IMR-90 (cell line): ENCODE results near the gene GFAP. TPM values are rescaled to one million over a fixed set of nuclear protein-coding genes. Genes with fewer than 3 reads are reported as not detected.

Experiments used
- ATAC-seq: fragments of 200-7000 bp; cut with Tn5 transposase; 2 replicates; pipeline ENCODE4 v1.9.1; 2020; ENCODE audit warnings: low read depth, mild to moderate bottlenecking, moderate library complexity
- BruUV-seq: library from RNA; stranded (reverse); fragments of 400-500 nt; replicated peaks from 2 replicates; lab custom pipeline; 2021; lab: Mats Ljungman, UMichigan
- CTCF ChIA-PET: fragments of 300-600 bp; formaldehyde crosslinking; extraction: SDS; loops from one replicate; lab custom pipeline; 2021; ENCODE audit warnings: antibody characterized with exemption; lab: Yijun Ruan, JAX
- POLR2A ChIA-PET: fragments of 300-600 bp; sonication (Branson Sonifier 250); formaldehyde crosslinking; loops from one replicate; lab custom pipeline; 2022; ENCODE audit warnings: antibody characterized with exemption; ENCODE audit not compliant: unreplicated experiment; lab: Charles Lee
- DNase-seq: peaks from one replicate; pipeline ENCODE4 v3.0.0; 2013
- H2AFZ ChIP-seq: replicated peaks from 2 replicates; pipeline ENCODE3; 2013; ENCODE audit warnings: low read length, mild to moderate bottlenecking; ENCODE audit not compliant: poor library complexity
- H2AK5ac ChIP-seq: 2 replicates; pipeline ENCODE4 v1.6.1; 2013; ENCODE audit warnings: low read depth, low read length, inconsistent platforms
- H2AK9ac ChIP-seq: replicated peaks from 2 replicates; pipeline ENCODE3; 2013; ENCODE audit warnings: mild to moderate bottlenecking, low read depth, low read length, moderate library complexity; ENCODE audit not compliant: poor library complexity
- H2BK120ac ChIP-seq: 2 replicates; pipeline ENCODE4 v1.6.1; 2013; ENCODE audit warnings: low read depth, low read length, inconsistent platforms
- H2BK15ac ChIP-seq: 3 replicates; pipeline ENCODE4 v1.6.1; 2013; ENCODE audit warnings: low read depth, low read length, inconsistent platforms
- H2BK20ac ChIP-seq: 2 replicates; pipeline ENCODE4 v1.6.1; 2013; ENCODE audit warnings: low read depth, mild to moderate bottlenecking, inconsistent platforms, low read length, moderate library complexity
- H2BK5ac ChIP-seq: 2 replicates; pipeline ENCODE4 v1.6.1; 2013; ENCODE audit warnings: mild to moderate bottlenecking, low read depth, low read length, inconsistent platforms; ENCODE audit not compliant: poor library complexity, severe bottlenecking
- H3K14ac ChIP-seq: replicated peaks from 2 replicates; pipeline ENCODE4 v1.6.1; 2013; ENCODE audit warnings: low read depth, low read length, inconsistent platforms
- H3K18ac ChIP-seq: 2 replicates; pipeline ENCODE4 v1.6.1; 2013; ENCODE audit warnings: low read depth, low read length, control low read depth
- H3K23ac ChIP-seq: 2 replicates; pipeline ENCODE4 v1.6.1; 2013; ENCODE audit warnings: low read depth, low read length, inconsistent platforms
- H3K27ac ChIP-seq: 2 replicates; pipeline ENCODE4 v1.5.1; 2013; ENCODE audit warnings: mild to moderate bottlenecking, control low read depth, low read length; ENCODE audit not compliant: insufficient read depth
- H3K27me3 ChIP-seq: 2 replicates; pipeline ENCODE4 v1.6.1; 2013; ENCODE audit warnings: low read length; ENCODE audit not compliant: control insufficient read depth, insufficient read depth
- H3K36me3 ChIP-seq: 2 replicates; pipeline ENCODE4 v1.6.1; 2013; ENCODE audit warnings: low read length, mixed read lengths; ENCODE audit not compliant: control insufficient read depth, insufficient read depth
- H3K4ac ChIP-seq: 2 replicates; pipeline ENCODE4 v1.6.1; 2013; ENCODE audit warnings: low read depth, low read length, inconsistent platforms
- H3K4me1 ChIP-seq: 2 replicates; pipeline ENCODE4 v1.6.1; 2013; ENCODE audit warnings: low read length, mixed read lengths; ENCODE audit not compliant: control insufficient read depth, insufficient read depth
- H3K4me2 ChIP-seq: 2 replicates; pipeline ENCODE4 v1.6.1; 2013; ENCODE audit warnings: low read depth, mild to moderate bottlenecking, control low read depth, low read length, moderate library complexity
- H3K4me3 ChIP-seq: 2 replicates; pipeline ENCODE4 v1.5.1; 2013; ENCODE audit warnings: low read depth, mild to moderate bottlenecking, control low read depth, low read length, moderate library complexity; ENCODE audit not compliant: insufficient read depth
- H3K56ac ChIP-seq: 2 replicates; pipeline ENCODE4 v1.6.1; 2013; ENCODE audit warnings: low read length, inconsistent platforms; ENCODE audit not compliant: insufficient read depth; ENCODE audit errors: extremely low read depth
- H3K79me1 ChIP-seq, 2 experiments: 2 replicates each; pipeline ENCODE4 v1.6.1; 2013; ENCODE audit warnings: low read length in 2 of 2, inconsistent platforms in 1 of 2, low read depth in 1 of 2
- H3K9ac ChIP-seq: 2 replicates; pipeline ENCODE4 v1.6.1; 2013; ENCODE audit warnings: low read depth, low read length, control low read depth
- H3K9me1 ChIP-seq: 2 replicates; pipeline ENCODE4 v1.6.1; 2013; ENCODE audit warnings: low read length, inconsistent platforms; ENCODE audit not compliant: insufficient read depth
- H3K9me3 ChIP-seq: 2 replicates; pipeline ENCODE4 v1.6.1; 2013; ENCODE audit warnings: low read length; ENCODE audit not compliant: control insufficient read depth, insufficient read depth
- H4K20me1 ChIP-seq: 2 replicates; pipeline ENCODE4 v1.6.1; 2013; ENCODE audit warnings: low read length, inconsistent platforms; ENCODE audit not compliant: insufficient read depth
- H4K5ac ChIP-seq: 2 replicates; pipeline ENCODE4 v1.6.1; 2013; ENCODE audit warnings: mild to moderate bottlenecking, low read depth, low read length, control low read depth
- H4K8ac ChIP-seq, 2 experiments: 2 replicates each; pipeline ENCODE4 v1.6.1; 2013; ENCODE audit warnings: low read depth in 2 of 2, low read length in 2 of 2, control low read depth in 1 of 2, inconsistent platforms in 1 of 2
- H4K91ac ChIP-seq: 2 replicates; pipeline ENCODE4 v1.6.1; 2013; ENCODE audit warnings: low read depth, low read length, inconsistent platforms; ENCODE audit not compliant: insufficient read depth
- BHLHE40 ChIP-seq: fragments of 150-350 bp; IDR thresholded peaks from 2 replicates; pipeline ENCODE4 v1.6.1; 2016; ENCODE audit warnings: mild to moderate bottlenecking, low read depth, low read length
- CEBPB ChIP-seq: IDR thresholded peaks from 2 replicates; pipeline ENCODE4 v1.6.1; 2012; ENCODE audit warnings: low read depth, low read length, improper control_type of control experiment
- ELK1 ChIP-seq: fragments of 150-350 bp; IDR thresholded peaks from 2 replicates; pipeline ENCODE4 v1.6.1; 2016; ENCODE audit warnings: low read depth, mild to moderate bottlenecking, low read length, moderate library complexity, borderline replicate concordance
- FOS ChIP-seq: fragments of 150-350 bp; IDR thresholded peaks from 2 replicates; pipeline ENCODE4 v1.6.1; 2016; ENCODE audit warnings: low read depth, low read length
- MAFK ChIP-seq: IDR thresholded peaks from 2 replicates; pipeline ENCODE4 v1.6.1; 2012; ENCODE audit warnings: low read depth, low read length, improper control_type of control experiment
- MAZ ChIP-seq: IDR thresholded peaks from 2 replicates; pipeline ENCODE4 v1.6.1; 2012; ENCODE audit warnings: low read depth, mild to moderate bottlenecking, low read length, improper control_type of control experiment, moderate library complexity, borderline replicate concordance
- MXI1 ChIP-seq: IDR thresholded peaks from 2 replicates; pipeline ENCODE4 v1.6.1; 2012; ENCODE audit warnings: low read depth, mild to moderate bottlenecking, low read length, moderate library complexity, borderline replicate concordance
- POLR2A ChIP-seq: IDR thresholded peaks from 2 replicates; pipeline ENCODE4 v1.6.1; 2012; ENCODE audit warnings: mild to moderate bottlenecking, low read depth, low read length
- RAD21 ChIP-seq: IDR thresholded peaks from 2 replicates; pipeline ENCODE4 v1.6.1; 2012; ENCODE audit warnings: low read length, improper control_type of control experiment
- RCOR1 ChIP-seq: IDR thresholded peaks from 2 replicates; pipeline ENCODE4 v1.6.1; 2012; ENCODE audit warnings: mild to moderate bottlenecking, low read length, improper control_type of control experiment; ENCODE audit not compliant: insufficient replicate concordance
- RFX5 ChIP-seq: IDR thresholded peaks from 2 replicates; pipeline ENCODE4 v1.8.0; 2012; ENCODE audit warnings: low read depth, mild to moderate bottlenecking, low read length, moderate library complexity
- SMC3 ChIP-seq: fragments of 150-350 bp; IDR thresholded peaks from 2 replicates; pipeline ENCODE4 v1.6.1; 2016; ENCODE audit warnings: low read depth, mild to moderate bottlenecking, antibody characterized with exemption, low read length, moderate library complexity
- USF2 ChIP-seq: fragments of 150-350 bp; IDR thresholded peaks from 2 replicates; pipeline ENCODE4 v1.6.1; 2017; ENCODE audit warnings: mild to moderate bottlenecking, antibody characterized with exemption, low read length, low read depth
- WGBS, 2 experiments: methylation state at CpG; one replicate each; pipeline versions ENCODE4 v1.1.5 to v1.1.7; 2013; ENCODE audit warnings: missing lambda C conversion rate in 2 of 2; ENCODE audit not compliant: insufficient read length in 1 of 2; ENCODE audit errors: extremely low coverage in 2 of 2; 5-methylcytosine and 5-hydroxymethylcytosine counted together
- dilution Hi-C: fragments of 300-500 bp; cut with HindIII; formaldehyde crosslinking; loops from one replicate; pipeline ENCODE4 v1.14.3; 2018; ENCODE audit warnings: low sequenced_read_pairs; ENCODE audit not compliant: unreplicated experiment
- in situ Hi-C: fragments of 300-500 bp; cut with MboI; formaldehyde crosslinking; loops from 3 replicates; pipeline ENCODE4 v1.14.3; 2019; ENCODE audit warnings: low sequenced_read_pairs, inconsistent platforms, mixed read lengths
- intact Hi-C: fragments of 100-400 bp; cut with micrococcal nuclease; formaldehyde crosslinking; loops from 2 replicates; pipeline ENCODE4 v1.10.0; 2022
- polyA plus RNA-seq, 3 experiments: library from polyadenylated mRNA; depleted of rRNA; stranded (reverse); fragments of >200 nt; gene quantifications; 2 replicates each; pipeline ENCODE4 v1.2.3, GENCODE V29; 2012; ENCODE audit warnings: low replicate concordance in 1 of 3
- total RNA-seq: library from RNA; depleted of rRNA; stranded (reverse); fragments of >200 nt; gene quantifications from 2 replicates; pipeline ENCODE4 v1.2.3, GENCODE V29; 2012

GFAP gene
- total and polyA plus RNA-seq, 2 of the 4 experiments (the other 2 are of a cell fraction) = 0.18 to 0.19 TPM

- TF ChIP-seq SMC3 = no peak
- TF ChIP-seq MXI1 = no peak
Measured at GRCh38 chr17:44863061-44863918, 52.0 kb downstream of the GFAP start (continued).

- intact Hi-C loops = no loop called here
- Histone ChIP-seq H3K27me3 (no peaks in the 10 kb centered on the region), H3K18ac (no peak overlapping the region), H4K5ac (no peak overlapping the region), H3K4ac (no peak overlapping the region), H3K23ac (no peak overlapping the region), H2AK5ac (no peak overlapping the region), H3K9ac (no peak overlapping the region), H4K20me1 (no peaks in the 10 kb centered on the region; the same call in 1 of the 2 replicates), H2AFZ (no peak overlapping the region), H2BK120ac (no peak overlapping the region), H2BK15ac (no peak overlapping the region), H3K9me1 (peaks cover 4% of the 10 kb centered on the region; the same call in 1 of the 2 replicates), H2AK9ac (no peak overlapping the region), H4K8ac (no peak overlapping the region), H3K27ac (no peak overlapping the region), H3K4me2 (no peak overlapping the region), H3K14ac (no peak overlapping the region), H4K91ac (no peak overlapping the region), H2BK5ac (no peak overlapping the region), H3K36me3 (peaks cover 59% of the 10 kb centered on the region), H3K79me1 (peaks cover 5 to 9% of the 10 kb centered on the region in 2 experiments; a peak in 2 of 4 replicates), H3K4me3 (no peak overlapping the region), H3K56ac (no peak overlapping the region), H3K9me3 (no peaks in the 10 kb centered on the region), H3K4me1 (no peaks in the 10 kb centered on the region), H2BK20ac (no peak overlapping the region)
- in situ Hi-C loops = loop anchor here (5.0 kb wide), 1 partner anchor 80 kb away; no protein-coding TSS in a partner anchor
- CTCF ChIA-PET = interaction anchor here (0.6 to 1.6 kb wide), 2 partner anchors 40 to 84 kb away, joined by 5 to 8 read pairs; no protein-coding TSS in a partner anchor
- POLR2A ChIA-PET = no interaction called here
- ATAC-seq (no peak), DNase-seq (no peak)
- WGBS, 2 experiments = 93% methylated on average over 3 of the region's 9 CpGs; no CpG with 5 or more reads in 1 of the 2 experiments
- dilution Hi-C loops = no loop called here
- no TSS peak for BruUV-seq
- TF ChIP-seq MAFK = no peak
- no peak for TF ChIP-seq USF2
- no peak for TF ChIP-seq SMC3
- no peak for TF ChIP-seq BHLHE40
- no peak for TF ChIP-seq FOS
- TF ChIP-seq MXI1 = no peak
- TF ChIP-seq POLR2A = no peak
- no peak for TF ChIP-seq RFX5
- no peak for TF ChIP-seq MAZ
- no peak for TF ChIP-seq CEBPB
- TF ChIP-seq ELK1 = no peak
- no peak for TF ChIP-seq RAD21
- TF ChIP-seq RCOR1 = no peak
Measured at GRCh38 chr17:44862278-44862914, 52.9 kb downstream of the GFAP start.
